Rectal smooth muscle tissue (tissue), 1 donor: ENCODE measurements around the gene TMEM106C.
A peak's percentile ranks its signal among the peaks of the same experiment; 100 is the strongest.

Source experiments
- H3K27ac ChIP-seq: one replicate; pipeline ENCODE4 v1.7.0; 2013; ENCODE audit warnings: low read depth, low read length, inconsistent platforms
- H3K27me3 ChIP-seq: one replicate; pipeline ENCODE4 v1.7.0; 2013; ENCODE audit warnings: low read length; ENCODE audit not compliant: control insufficient read depth, insufficient read depth
- H3K36me3 ChIP-seq: one replicate; pipeline ENCODE4 v1.7.0; 2013; ENCODE audit warnings: low read length; ENCODE audit not compliant: control insufficient read depth, insufficient read depth
- H3K4me1 ChIP-seq: one replicate; pipeline ENCODE4 v1.7.0; 2013; ENCODE audit warnings: low read length; ENCODE audit not compliant: control insufficient read depth, insufficient read depth
- H3K4me3 ChIP-seq: one replicate; pipeline ENCODE4 v1.7.0; 2013; ENCODE audit warnings: low read length
- H3K9ac ChIP-seq: one replicate; pipeline ENCODE4 v1.7.0; 2013; ENCODE audit warnings: low read length

The TMEM106C gene, protein sequence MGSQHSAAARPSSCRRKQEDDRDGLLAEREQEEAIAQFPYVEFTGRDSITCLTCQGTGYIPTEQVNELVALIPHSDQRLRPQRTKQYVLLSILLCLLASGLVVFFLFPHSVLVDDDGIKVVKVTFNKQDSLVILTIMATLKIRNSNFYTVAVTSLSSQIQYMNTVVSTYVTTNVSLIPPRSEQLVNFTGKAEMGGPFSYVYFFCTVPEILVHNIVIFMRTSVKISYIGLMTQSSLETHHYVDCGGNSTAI

DNA sequence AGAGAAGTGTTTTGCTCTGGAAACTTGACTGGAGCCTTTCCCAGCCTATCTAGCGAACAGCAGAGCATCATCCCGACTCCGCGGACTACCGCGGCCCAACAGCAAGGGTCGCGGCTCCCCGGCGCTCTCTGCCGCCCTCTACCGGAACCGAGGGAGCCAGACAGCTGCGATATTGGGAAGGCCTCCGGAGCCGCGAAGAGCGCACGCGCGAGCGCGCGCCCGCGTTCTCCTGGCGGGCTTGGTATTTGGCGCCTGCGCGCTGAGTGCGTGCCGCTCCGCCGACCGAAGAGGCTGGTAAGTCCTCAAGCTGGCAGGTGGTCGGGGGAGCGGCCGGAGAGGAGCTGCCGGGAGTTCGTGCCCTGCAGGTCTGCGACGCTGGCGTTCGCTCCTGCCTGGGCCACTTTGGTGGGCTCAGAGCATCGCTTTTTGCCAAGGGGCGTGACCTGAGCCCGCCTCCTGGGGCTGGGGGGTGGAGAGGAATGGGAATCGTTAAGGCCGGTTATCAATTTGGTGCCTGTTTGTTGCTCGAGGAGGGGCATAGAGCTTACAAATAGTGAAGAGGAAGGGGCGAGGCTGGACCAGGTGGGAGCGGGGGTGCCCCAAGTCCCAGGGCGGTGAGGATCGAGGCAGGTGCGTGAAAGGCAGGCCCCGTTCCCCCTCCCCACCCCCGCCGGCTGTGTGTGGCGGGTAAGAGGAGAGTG is at the start of gene TMEM106C:
TMEM106C (plus strand) TSS at position 257 of the 701 bp plus-strand sequence. CDS start 641 bp downstream, outside the sequence.
- Histone ChIP-seq H3K4me3 (peak within 1 kb of the TSS; percentile 99), H3K36me3 (peaks cover 8% of the 10 kb centered on the region), H3K27me3 (no peaks in the 10 kb centered on the region), H3K9ac (peak within 1 kb of the TSS; percentile 87), H3K27ac (peak within 1 kb of the TSS; percentile 62), H3K4me1 (peaks cover 3% of the 10 kb centered on the region)

DNA sequence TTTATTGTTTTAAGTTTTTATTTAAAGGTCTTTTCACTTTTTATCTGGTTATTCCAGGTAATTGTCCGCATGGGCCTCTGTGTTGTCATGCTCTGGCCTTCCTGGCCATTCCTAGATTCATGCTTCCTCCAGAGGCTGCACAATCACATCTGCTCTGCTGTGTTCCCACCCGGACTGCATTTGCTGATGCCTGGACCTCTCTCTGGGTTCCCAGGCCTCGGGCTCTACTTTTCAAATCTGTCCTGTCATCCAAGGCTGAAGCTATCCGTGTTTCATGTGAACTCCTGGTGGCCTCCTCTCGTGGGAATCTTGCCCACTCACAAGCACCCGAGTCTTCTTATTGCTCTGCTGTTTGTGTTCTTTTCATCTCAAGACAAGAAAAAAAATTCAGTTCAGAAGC is 42.5 kb upstream of the TMEM106C start:
- H3K36me3 ChIP-seq = no peaks in the 10 kb centered on the region
- H3K27ac ChIP-seq = no peak overlapping the region
- no peaks in the 10 kb centered on the region for H3K4me1 ChIP-seq
- H3K27me3 ChIP-seq = no peaks in the 10 kb centered on the region
- no peak overlapping the region for H3K4me3 ChIP-seq
- no peak overlapping the region for H3K9ac ChIP-seq

DNA sequence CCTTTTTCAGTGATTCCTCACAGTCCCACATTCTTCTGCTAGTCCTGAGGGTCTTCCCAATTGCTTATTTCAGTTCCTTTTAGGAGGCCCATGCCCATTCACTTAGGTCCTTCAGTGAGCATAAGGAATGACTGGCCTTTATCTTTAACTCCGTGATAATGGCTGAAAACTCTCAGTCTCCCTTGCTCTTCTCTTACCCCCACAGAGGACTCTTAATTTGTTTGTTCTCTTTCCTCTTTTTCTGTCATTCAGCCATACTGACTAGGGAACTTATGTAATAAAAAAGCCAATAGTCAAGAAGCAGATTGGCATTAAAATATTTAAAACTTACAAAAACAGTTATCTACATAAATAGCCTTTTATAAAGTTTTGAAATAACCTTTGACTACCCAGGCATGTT is 41.5 kb upstream of the TMEM106C start:
- no peak overlapping the region for H3K27ac ChIP-seq
- H3K27me3 ChIP-seq = no peaks in the 10 kb centered on the region
- H3K4me3 ChIP-seq = no peak overlapping the region

DNA sequence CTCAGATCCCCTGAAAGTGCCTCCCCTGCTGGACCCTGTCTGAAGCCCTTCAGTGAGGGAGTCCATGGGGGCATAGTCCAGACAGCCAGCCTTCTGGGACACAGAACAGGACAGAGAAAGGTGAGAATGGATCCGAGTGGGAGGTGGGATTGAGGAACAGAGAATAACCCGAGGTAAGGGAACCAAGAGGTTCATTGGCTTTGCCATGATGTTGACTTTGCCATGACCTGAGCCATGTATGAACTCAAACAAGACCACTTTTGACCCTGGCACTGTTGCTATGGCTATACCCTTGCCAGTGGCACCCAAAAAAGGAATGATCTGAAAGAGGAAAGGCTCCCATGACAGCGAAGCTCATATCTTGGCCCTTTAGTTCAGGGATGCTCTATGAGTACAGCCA is 36.0 kb upstream of the TMEM106C start:
- H3K36me3 ChIP-seq = no peaks in the 10 kb centered on the region
- H3K4me1 ChIP-seq = no peaks in the 10 kb centered on the region
- H3K27me3 ChIP-seq = no peaks in the 10 kb centered on the region
- H3K27ac ChIP-seq = no peak overlapping the region
- no peak overlapping the region for H3K4me3 ChIP-seq
- no peak overlapping the region for H3K9ac ChIP-seq

More for the DNA sequence above, 41.5 kb upstream of the TMEM106C start:
- Histone ChIP-seq H3K36me3 (no peaks in the 10 kb centered on the region), H3K4me1 (no peaks in the 10 kb centered on the region), H3K9ac (no peak overlapping the region)

DNA sequence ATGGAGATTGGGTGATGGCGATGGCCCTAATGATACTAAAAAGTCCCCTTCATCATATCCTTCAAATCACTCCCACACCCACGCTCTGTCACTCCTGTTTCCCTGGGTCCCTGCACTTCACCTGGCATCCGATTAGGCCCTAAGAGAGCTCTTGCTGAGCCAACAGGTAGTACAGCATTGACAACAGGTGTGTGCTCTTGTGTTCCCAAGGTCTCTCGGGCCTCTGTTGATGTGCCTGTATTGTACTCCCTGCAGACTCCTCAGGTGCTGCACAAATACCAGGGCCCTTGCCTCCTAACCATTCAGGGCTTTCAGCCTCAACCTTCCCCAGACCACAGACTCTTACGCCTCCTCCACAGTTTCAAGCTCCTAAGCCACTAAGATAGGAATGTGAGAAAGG is 32.8 kb upstream of the TMEM106C start:
- H3K27me3 ChIP-seq = no peaks in the 10 kb centered on the region
- H3K4me3 ChIP-seq = no peak overlapping the region
- H3K4me1 ChIP-seq = no peaks in the 10 kb centered on the region
- H3K9ac ChIP-seq = no peak overlapping the region
- no peak overlapping the region for H3K27ac ChIP-seq
- no peaks in the 10 kb centered on the region for H3K36me3 ChIP-seq

DNA sequence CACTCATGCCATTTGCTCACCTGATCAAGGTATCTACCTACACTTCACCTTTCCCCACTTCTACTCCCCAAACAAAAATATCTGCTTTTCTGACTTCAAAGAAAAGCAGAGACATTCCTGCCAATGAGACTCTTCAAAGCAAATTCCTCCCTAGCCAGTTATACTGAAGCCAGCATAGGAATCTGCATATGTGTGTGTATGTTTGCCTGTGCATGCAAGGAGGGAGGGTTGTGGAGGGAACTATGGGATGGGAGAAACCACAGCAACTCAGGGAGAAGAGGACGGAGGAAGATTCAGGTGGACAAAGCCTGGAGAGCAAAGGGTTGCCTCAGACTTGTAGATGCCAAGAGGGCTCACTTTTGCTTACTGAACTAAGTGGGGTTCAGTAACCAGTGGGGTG is 32.2 kb upstream of the TMEM106C start:
- Histone ChIP-seq H3K27me3 (no peaks in the 10 kb centered on the region), H3K4me1 (no peaks in the 10 kb centered on the region), H3K9ac (no peak overlapping the region), H3K27ac (no peak overlapping the region), H3K4me3 (no peak overlapping the region), H3K36me3 (no peaks in the 10 kb centered on the region)

DNA sequence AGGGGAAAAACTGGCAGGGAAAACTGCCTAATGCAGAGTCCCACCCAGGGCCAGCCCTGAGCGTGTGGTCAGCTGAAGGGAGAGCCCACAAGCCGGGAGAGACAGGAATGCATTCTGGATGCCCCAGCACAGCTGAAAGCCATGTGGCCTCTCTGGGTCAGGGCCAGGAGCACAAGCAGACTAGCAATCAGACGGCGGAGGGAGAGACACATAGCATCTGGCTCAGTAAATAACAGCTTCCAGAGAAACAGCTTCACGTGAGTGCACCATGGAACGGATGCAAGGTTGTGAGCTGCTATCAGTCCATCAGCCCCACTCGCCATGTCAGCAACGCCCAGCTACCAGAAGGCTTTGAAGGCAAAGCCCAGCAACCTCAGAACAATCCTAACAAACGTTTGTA is 28.2 kb upstream of the TMEM106C start:
- H3K9ac ChIP-seq = no peak overlapping the region
- no peak overlapping the region for H3K4me3 ChIP-seq
- H3K4me1 ChIP-seq = no peaks in the 10 kb centered on the region
- no peaks in the 10 kb centered on the region for H3K36me3 ChIP-seq
- no peaks in the 10 kb centered on the region for H3K27me3 ChIP-seq
- H3K27ac ChIP-seq = no peak overlapping the region

DNA sequence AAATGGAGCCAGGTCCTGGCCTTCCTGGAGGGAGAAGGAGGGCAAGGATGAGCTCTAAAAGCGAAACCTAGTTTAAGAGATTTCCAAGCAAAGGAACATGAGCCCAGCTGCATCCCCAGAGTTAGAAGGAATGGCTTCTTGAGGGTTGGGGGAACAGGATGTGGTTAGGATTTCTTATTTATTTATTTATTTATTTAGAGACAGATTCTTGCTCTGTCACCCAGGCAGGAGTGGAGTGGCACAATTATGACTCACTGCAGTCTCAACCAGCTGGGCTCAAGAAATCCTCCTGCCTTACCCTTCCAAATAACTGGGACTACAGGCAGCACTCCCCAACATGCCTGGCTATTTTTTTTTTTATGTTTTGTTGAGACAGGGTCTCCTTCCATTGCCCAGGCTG is 25.3 kb upstream of the TMEM106C start:
- H3K4me1 ChIP-seq = no peaks in the 10 kb centered on the region
- no peak overlapping the region for H3K9ac ChIP-seq
- H3K4me3 ChIP-seq = no peak overlapping the region
- no peak overlapping the region for H3K27ac ChIP-seq
- no peaks in the 10 kb centered on the region for H3K36me3 ChIP-seq
- peaks cover 5% of the 10 kb centered on the region for H3K27me3 ChIP-seq

DNA sequence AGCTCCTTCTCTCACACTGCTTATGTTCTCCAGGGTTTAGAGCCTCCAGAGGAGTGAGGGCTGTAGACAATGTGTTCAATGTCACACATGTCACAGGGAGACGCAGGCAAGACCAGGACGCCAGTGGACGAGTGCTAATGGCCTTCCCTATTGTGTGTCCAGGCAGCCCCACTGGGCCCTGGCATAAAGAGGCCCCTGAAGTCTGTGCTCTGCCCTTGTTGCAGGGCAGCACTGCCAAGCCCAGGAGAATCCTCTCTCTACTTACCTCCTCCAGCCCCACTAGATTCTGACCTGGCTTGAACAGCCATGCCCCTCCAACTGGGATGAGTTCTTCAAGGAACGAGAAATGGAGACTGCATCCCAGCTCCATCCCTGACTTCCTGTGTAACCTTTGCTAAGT is 24.8 kb upstream of the TMEM106C start:
- no peak overlapping the region for H3K4me3 ChIP-seq
- H3K36me3 ChIP-seq = no peaks in the 10 kb centered on the region
- no peak overlapping the region for H3K27ac ChIP-seq
- no peaks in the 10 kb centered on the region for H3K4me1 ChIP-seq
- H3K27me3 ChIP-seq = peaks cover 5% of the 10 kb centered on the region
- H3K9ac ChIP-seq = no peak overlapping the region

DNA sequence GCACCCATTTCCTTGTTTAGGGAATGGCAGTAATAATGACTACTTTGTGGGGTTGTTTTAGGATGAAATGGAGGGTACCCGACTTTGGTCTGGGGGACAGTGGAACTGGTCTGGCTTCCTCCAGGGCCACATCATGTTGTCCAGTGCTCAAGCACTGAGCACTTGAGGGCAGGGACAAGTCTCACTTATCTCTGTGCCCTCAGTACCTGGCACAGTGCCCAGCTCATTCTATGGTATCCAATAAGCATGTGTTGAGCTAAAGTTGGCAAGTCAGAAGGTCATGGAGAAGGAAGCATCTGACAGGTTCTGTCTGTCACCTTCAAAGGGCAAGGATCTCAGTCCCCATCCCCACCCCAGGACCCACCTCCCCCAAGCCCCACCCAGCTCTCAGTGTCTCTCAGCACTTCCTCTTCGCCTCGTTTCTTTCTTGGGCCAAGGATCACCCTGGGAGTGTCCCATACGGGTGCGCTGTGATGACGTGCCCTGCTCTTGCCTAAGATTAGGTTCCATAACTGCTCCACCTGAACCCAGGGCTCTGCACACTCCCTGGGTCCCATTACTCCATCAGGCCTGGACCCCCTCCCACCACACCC is 24.3 kb upstream of the TMEM106C start:
- Histone ChIP-seq H3K4me1 (no peaks in the 10 kb centered on the region), H3K27ac (no peak overlapping the region), H3K4me3 (no peak overlapping the region), H3K9ac (no peak overlapping the region), H3K36me3 (no peaks in the 10 kb centered on the region), H3K27me3 (peaks cover 5% of the 10 kb centered on the region)

DNA sequence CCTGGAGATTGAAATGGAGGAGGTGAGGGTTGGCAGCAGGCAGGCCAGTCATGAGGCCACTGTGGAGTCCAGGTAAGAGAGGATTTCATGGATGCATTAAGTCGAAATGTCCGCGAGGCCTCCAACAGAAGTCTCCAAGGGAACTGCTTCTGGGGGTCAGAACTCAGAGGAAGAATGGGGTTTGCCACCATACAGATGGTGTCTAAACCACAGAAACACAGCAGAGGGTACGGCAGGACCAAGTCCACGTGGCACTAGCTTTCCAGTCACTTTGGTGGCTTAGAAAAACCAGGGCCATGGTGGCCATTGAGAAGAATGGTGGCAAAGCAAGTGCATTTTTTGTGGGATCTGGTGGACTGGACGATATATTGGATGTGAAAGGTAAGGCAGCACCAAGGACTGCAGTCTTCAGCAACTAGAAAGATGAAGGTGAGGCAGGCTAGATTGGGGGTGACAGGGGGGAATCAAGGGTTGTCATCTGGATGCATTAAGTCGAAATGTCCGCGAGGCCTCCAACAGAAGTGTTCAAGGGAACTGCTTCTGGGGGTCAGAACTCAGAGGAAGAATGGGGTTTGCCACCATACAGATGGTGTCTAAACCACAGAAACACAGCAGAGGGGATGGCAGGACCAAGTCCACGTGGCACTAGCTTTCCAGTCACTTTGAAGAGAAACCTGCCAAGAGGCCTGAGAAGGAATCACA is 22.5 kb upstream of the TMEM106C start:
- peaks cover 5% of the 10 kb centered on the region for H3K27me3 ChIP-seq
- H3K4me1 ChIP-seq = no peaks in the 10 kb centered on the region
- no peak overlapping the region for H3K27ac ChIP-seq

DNA sequence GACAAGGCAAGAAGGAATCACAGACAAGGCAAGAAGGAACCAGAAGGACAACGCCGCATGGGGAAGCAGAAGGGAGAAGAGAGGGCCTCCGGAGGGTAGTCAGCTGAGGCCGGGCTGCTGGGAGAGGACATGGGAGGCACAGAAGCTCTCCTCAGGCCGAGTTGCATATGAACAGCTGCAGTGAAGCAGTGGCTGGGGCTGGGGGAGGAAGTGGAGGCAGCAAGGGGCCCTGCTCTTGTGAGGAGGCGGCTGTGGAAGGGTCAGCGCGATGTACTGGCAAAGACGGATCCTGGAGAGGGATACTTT is 22.0 kb upstream of the TMEM106C start:
- Histone ChIP-seq H3K27ac (no peak overlapping the region), H3K4me1 (no peaks in the 10 kb centered on the region), H3K36me3 (no peaks in the 10 kb centered on the region), H3K4me3 (no peak overlapping the region), H3K27me3 (peaks cover 5% of the 10 kb centered on the region), H3K9ac (no peak overlapping the region)

More for the DNA sequence above, 22.5 kb upstream of the TMEM106C start:
- Histone ChIP-seq H3K36me3 (no peaks in the 10 kb centered on the region), H3K4me3 (no peak overlapping the region), H3K9ac (no peak overlapping the region)
